NCI-H345 treated with DMSO at 0.1 percent for 48 hours (cell line): ENCODE measurements around the gene ST3GAL4.
"Not testable (repeated sequence)": the region's sequence is repeated elsewhere in the genome, so short reads cannot be mapped to it uniquely, and the experiment has no call there.

Experiments used
- DNase-seq: peaks from one replicate; lab custom pipeline; 2025; ENCODE audit not compliant: unreplicated experiment; lab: John Stamatoyannopoulos, UW

Gene ST3GAL4

GRCh38 chr11:126362879-126363655, 7.6 kb downstream of the ST3GAL4 start:
- no peak for DNase-seq

- no peak for DNase-seq
These were observed 8.3 kb downstream of the ST3GAL4 start for GRCh38 chr11:126363706-126364248.

- not testable (repeated sequence) for DNase-seq
These were observed 9.2 kb downstream of the ST3GAL4 start for GRCh38 chr11:126364735-126365134.

GRCh38 chr11:126365508-126365907, 10.0 kb downstream of the ST3GAL4 start:
- DNase-seq = not testable (repeated sequence)

GRCh38 chr11:126366064-126366822, 10.8 kb downstream of the ST3GAL4 start:
- no peak for DNase-seq

GRCh38 chr11:126366823-126367654, 11.6 kb downstream of the ST3GAL4 start:
- DNase-seq = not testable (repeated sequence)

GRCh38 chr11:126367806-126368205, 12.3 kb downstream of the ST3GAL4 start:
- DNase-seq = not testable (repeated sequence)

- DNase-seq = peak; percentile 85
These were observed 13.0 kb downstream of the ST3GAL4 start for GRCh38 chr11:126368336-126369119.

GRCh38 chr11:126370016-126370415, 14.5 kb downstream of the ST3GAL4 start:
- no peak for DNase-seq

GRCh38 chr11:126371595-126371994, 16.1 kb downstream of the ST3GAL4 start:
- no peak for DNase-seq

GRCh38 chr11:126373389-126374066, 18.0 kb downstream of the ST3GAL4 start:
- DNase-seq = peak; percentile 26

- not testable (repeated sequence) for DNase-seq
These were observed 19.2 kb downstream of the ST3GAL4 start for GRCh38 chr11:126374562-126375300.

GRCh38 chr11:126375726-126376125, 20.2 kb downstream of the ST3GAL4 start:
- no peak for DNase-seq

- DNase-seq = no peak
These were observed 23.3 kb downstream of the ST3GAL4 start for GRCh38 chr11:126378763-126379162.

GRCh38 chr11:126380909-126381308, 25.4 kb downstream of the ST3GAL4 start:
- DNase-seq = no peak

- not testable (repeated sequence) for DNase-seq
These were observed 26.5 kb downstream of the ST3GAL4 start for GRCh38 chr11:126381960-126382359.

GRCh38 chr11:126382641-126383040, 27.2 kb downstream of the ST3GAL4 start:
- DNase-seq = not testable (repeated sequence)

- DNase-seq = no peak
These were observed 28.2 kb downstream of the ST3GAL4 start for GRCh38 chr11:126383339-126384335.
